ENCODE measurements around the gene LRRC28. TPM values are rescaled to one million over a fixed set of nuclear protein-coding genes. Genes with fewer than 3 reads are reported as not detected.

Gene LRRC28
- total RNA-seq, 1 experiment from 2014 or later: 21.4 TPM

DNA sequence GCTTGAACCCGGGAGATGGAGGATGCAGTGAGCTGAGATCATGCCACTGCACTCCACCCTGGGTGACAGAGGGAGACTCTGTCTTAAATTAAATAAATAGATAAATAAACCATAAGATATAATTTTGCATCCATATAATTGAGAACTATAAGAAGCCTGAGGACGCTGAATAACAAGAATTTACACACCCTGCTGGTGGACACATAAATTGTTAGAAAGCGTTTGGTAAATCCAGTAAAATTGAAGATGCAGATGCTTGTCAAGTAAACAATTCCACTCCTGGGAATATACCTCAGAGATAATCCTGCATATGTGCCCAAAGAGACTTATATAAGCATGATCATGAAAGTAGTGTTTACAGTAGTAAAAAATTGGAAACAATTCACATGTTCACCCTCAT is 43.6 kb upstream of the LRRC28 start:
- no peak overlapping the region for H2AFZ ChIP-seq (ENCODE audit: low read depth, low read length, poor library complexity, severe bottlenecking)
- H3K4me2 ChIP-seq (ENCODE audit: low read length): no peak overlapping the region
- no peaks in the 10 kb centered on the region for H3K79me2 ChIP-seq (ENCODE audit: insufficient read depth, low read length)
- no peaks in the 10 kb centered on the region for H3K9me3 ChIP-seq (ENCODE audit: control insufficient read depth in 1 of 2, insufficient read depth in 1 of 2, low read depth in 1 of 2, low read length in 2 of 2)
- DNase-seq (ENCODE audit: low read depth, low spot score): no peak
- H4K20me1 ChIP-seq (ENCODE audit: insufficient read depth): no peaks in the 10 kb centered on the region
- ChIA-PET RAD21 (ENCODE audit: low non-redundant PET in 1 of 2, low total read pairs in 2 of 2, uncharacterized antibody in 2 of 2, unreplicated experiment in 2 of 2) (no interaction called here), CTCF (no interaction called here), POLR2A (no interaction called here)
- H3K9me2 ChIP-seq (ENCODE audit: insufficient read depth): no peaks in the 10 kb centered on the region
- intact Hi-C loops (cut with micrococcal nuclease): no loop called here
- no TSS peak for BruUV-seq (replicated peaks)
- TF ChIP-seq ZFX (IDR thresholded peaks at IDR 0.05) (no peak), SP1 (IDR thresholded peaks at IDR 0.05; ENCODE audit: low read depth) (no peak), CEBPB (IDR thresholded peaks at IDR 0.05; ENCODE audit: low read depth) (no peak), JUND (IDR thresholded peaks at IDR 0.05) (no peak), ELF1 (IDR thresholded peaks at IDR 0.05; ENCODE audit: borderline replicate concordance, low read depth) (no peak), TCF7L2 (IDR thresholded peaks at IDR 0.05; ENCODE audit: borderline replicate concordance, extremely low read depth, insufficient read depth, insufficient read length) (no peak), REST (IDR thresholded peaks at IDR 0.05; ENCODE audit: low read depth) (no peak), RAD21 (IDR thresholded peaks at IDR 0.05; ENCODE audit: low read depth) (no peak), ZBTB33 (IDR thresholded peaks at IDR 0.05; ENCODE audit: extremely low read depth, insufficient replicate concordance, low read length) (no peak), CBX3 (IDR thresholded peaks at IDR 0.05; ENCODE audit: low read depth) (no peak), EZH2 (IDR thresholded peaks at IDR 0.05) (no peak), POLR2AphosphoS5 (IDR thresholded peaks at IDR 0.05; ENCODE audit: low read depth, low read length) (no peak), ZNF274 (IDR thresholded peaks at IDR 0.05; ENCODE audit: low read depth, low read length) (no peak), CTCF (IDR thresholded peaks at IDR 0.05 in 2 of 3, conservative IDR thresholded peaks at IDR 0.05 in 1 of 3; ENCODE audit: borderline replicate concordance in 1 of 3, insufficient read depth in 1 of 3, low read depth in 2 of 3, low read length in 2 of 3) (no peak)
- H3K27ac ChIP-seq (ENCODE audit: low read depth, low read length): no peak overlapping the region
- ATAC-seq: no peak
- H3K9ac ChIP-seq (ENCODE audit: low read length): no peak overlapping the region
- no peaks in the 10 kb centered on the region for H3K27me3 ChIP-seq (ENCODE audit: insufficient read depth, low read length)
- H3K4me3 ChIP-seq (replicated peaks in 1 of 2; ENCODE audit: low read depth in 1 of 2, low read length in 2 of 2): no peak overlapping the region
- H3K4me1 ChIP-seq (ENCODE audit: control insufficient read depth in 1 of 2, insufficient read depth in 2 of 2, low read length in 2 of 2): no peaks in the 10 kb centered on the region
- no peaks in the 10 kb centered on the region for H3K36me3 ChIP-seq (ENCODE audit: control insufficient read depth in 1 of 2, insufficient read depth in 2 of 2, low read length in 2 of 2)

Data from HCT116 (cell line).